NCI-H748 treated with DMSO at 0.1 percent for 48 hours (cell line): ENCODE data around the gene PHLPP1.
A peak's percentile ranks its signal among the peaks of the same experiment; 100 is the strongest.

ENCODE experiments used
- DNase-seq: peaks from one replicate; lab custom pipeline; 2025; lab: John Stamatoyannopoulos, UW

Gene PHLPP1

GRCh38 chr18:62850619-62851306 lies 135.4 kb downstream of the PHLPP1 start:
- no peak for DNase-seq

- DNase-seq = no peak
These were observed 137.5 kb downstream of the PHLPP1 start for GRCh38 chr18:62852851-62853250.

GRCh38 chr18:62856294-62856693 lies 141.0 kb downstream of the PHLPP1 start:
- no peak for DNase-seq

DNA sequence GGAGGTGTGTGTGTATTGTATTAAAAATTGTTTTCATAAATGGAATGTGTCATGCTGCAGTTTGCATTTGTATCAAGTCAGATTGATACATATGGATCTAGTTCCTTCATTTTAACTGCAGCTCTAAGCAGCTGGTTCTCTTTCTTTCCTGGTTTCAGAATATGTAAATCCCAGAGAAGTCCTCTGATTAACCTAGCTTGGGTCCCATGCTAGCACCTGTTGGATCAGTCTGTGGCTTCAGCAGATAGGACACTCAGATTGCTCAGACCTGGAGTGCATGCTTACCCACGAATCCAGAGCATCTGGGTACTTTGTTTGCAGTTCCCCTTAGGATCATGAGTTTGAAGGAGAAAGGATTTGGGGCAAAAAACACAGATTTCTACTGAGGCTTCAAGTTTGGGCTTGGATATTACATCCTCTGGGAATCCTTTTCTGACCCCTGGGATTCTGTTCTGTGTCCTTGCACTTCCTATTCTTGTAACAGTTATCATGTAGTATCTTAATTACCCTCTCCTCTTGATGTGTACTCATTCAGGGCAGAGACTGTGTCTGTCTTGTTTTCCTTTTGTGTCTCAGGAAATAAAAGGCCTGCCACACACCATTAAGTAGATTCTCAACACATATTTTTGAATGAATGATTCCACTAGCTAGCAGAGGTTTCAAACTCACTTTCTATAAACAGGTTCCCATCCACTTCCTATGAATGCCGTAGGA lies 142.1 kb downstream of the PHLPP1 start:
- no peak for DNase-seq

- no peak for DNase-seq
These were observed 144.7 kb downstream of the PHLPP1 start for GRCh38 chr18:62860062-62860461.

GRCh38 chr18:62862466-62862865 lies 147.1 kb downstream of the PHLPP1 start:
- DNase-seq = no peak

- no peak for DNase-seq
These were observed 148.2 kb downstream of the PHLPP1 start for GRCh38 chr18:62863579-62864001.

DNA sequence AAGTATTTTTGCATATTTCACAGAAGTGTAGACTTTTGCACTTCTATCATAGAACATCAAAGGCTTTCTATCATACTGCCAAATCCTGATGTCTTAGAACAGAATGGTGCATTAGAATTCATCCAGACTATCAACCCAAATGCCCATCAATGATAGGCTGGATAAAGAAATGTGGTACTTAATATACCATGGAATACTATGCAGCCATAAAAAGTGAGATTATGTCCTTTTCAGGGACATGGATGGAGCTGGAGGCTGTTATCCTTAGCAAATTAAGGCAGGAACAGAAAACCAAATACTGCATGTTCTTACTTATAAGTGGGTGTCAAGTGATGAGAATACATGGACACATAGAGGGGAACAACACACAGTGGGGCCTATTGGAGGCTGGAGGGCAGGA lies 150.2 kb downstream of the PHLPP1 start:
- DNase-seq = no peak

- DNase-seq = no peak
These were observed 152.2 kb downstream of the PHLPP1 start for GRCh38 chr18:62867534-62867933.

- DNase-seq = no peak
These were observed 153.3 kb downstream of the PHLPP1 start for GRCh38 chr18:62868645-62869044.

DNA sequence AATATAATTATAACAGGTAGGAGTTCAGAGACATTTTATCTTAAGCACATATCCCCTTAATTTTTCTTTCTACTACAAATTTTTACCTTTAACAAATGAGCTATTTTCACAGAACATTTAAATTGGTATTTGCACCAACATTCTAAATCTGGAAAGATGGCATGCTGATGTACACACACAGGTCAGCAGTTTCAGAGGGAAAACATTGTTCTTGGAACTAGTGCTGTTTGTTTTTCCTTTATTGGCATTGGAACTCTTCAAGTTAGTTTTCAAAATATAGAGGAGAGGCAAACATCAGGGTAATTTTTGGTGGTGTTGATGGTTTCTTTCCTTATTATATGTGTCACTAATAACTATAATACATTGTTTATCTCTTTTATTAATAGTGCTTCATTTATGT lies 155.3 kb downstream of the PHLPP1 start:
- DNase-seq = no peak

DNA sequence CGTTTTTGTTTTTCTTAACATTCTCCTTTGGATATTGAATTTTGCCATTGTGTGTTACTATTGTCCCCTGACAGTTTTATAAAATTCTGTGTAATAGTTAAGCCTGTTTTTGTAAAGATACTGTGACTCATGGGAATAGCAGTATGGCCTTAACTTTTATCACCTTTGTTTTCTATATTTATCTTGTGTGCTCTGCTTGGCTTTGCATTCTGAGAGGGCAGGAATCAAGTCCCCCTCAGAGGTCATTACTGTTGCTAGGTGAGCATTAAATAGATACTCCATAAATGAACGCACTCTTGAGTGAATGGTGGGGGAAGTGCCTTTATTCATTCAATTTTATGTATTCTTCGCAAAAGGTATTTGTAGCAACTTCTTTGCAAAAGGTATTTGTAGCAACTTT lies 160.0 kb downstream of the PHLPP1 start:
- no peak for DNase-seq

- no peak for DNase-seq
These were observed 160.8 kb downstream of the PHLPP1 start for GRCh38 chr18:62876111-62876510.

DNA sequence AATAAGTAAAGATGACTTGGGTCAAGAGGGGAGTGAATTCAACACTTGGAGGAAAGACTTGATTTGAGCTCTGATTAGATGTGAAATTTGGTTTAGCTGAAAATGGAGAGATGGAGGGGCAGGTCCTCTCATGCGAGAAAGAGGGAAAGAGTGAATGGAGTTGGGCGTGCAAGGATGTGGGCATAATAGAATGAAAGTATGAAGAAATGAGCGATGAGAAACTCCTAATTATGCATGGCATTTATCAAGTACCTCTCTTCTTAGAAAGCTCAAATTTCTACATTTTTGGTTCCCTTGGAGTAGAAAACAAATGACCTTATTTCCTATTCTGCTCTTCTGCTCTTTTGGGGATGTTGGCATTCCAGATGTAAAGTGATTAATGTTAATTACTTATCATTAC lies 161.5 kb downstream of the PHLPP1 start:
- no peak for DNase-seq

DNA sequence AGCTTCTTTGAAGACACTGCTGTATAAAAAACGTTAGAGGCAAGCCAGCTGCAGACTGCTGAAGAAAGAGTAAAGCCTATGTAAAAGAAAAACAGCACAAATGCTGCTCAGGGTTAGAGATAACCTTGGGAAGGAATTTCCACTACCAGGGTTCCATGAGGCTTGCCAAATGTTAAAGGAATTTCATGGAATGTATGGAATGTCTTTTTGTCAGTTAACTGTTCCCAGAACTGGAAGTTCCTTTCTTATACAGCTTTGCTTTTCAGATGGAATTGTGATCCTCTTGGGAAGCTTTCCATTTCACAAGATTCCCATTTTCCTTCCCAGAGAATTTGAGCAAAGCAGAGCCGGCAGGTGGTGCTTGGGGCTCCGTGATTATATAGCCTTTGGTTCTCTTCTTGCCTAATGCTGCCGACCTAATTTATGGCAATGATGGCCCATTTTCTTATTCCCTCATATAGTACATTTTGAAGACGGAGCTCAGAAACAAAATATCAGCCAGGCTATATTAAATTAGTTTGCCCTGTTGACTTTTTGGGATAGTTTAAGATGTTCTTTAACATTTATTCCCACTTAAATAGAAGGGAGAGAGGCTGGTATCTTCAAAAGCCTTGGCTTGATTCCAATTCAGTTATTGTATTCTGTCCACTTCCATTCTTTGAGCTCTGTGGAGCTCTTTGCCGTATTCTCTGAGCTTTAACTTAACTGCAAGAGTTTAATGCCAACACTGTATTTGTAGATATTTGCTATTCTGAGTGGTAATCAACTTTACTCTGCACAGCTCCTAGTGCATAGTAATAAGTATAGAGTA lies 162.3 kb downstream of the PHLPP1 start:
- DNase-seq = no peak

DNA sequence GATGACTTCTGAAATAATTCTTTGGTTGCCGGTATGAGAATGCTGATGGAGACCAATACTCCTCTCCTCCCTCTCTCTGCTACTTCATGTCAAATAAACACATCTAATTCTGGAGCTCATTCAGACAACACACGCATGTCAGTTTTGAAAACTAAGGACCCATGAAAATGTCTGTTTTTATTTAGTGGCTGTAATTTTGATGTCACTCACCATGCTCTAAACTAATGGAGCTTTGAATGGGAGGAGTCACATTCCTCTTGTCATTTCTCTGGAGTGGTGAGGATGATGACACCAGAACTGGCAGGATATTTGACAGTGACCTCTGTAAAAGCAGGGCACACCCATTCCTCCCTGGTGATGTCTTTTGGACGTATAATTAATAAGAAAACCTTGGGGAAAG lies 163.0 kb downstream of the PHLPP1 start:
- no peak for DNase-seq

- no peak for DNase-seq
These were observed 164.7 kb downstream of the PHLPP1 start for GRCh38 chr18:62880034-62880433.

DNA sequence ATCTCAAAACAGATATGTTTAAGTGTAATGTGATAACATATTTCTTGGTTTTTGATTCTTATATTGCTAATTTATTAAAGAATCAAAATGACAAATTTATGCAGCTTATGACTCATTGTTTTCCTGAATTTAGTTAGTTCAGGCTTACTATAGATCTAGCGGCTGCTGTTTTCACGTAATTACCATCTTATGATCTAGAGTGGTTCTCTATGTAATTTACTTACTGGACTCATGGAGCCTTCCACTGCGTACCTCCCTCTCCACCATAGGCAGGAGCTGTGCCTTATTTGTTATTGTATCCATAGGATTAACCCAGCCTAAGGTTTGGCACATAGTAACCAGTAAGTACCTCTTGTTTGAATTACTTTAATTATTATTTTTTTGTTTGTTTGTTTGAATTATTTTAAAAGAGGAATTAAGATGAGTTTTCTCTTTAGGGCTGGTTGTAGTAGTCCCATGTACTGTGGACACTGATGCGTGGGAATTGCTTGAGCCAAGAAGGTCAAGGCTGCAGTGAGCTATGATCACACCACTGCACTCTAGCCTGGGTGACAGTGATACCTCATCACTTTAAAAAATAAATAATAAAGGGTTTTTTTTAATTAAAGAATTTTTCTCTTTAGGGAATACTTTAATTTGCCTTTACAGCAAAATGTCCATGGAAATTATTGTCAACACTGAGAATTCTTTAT lies 165.5 kb downstream of the PHLPP1 start:
- DNase-seq = no peak

DNA sequence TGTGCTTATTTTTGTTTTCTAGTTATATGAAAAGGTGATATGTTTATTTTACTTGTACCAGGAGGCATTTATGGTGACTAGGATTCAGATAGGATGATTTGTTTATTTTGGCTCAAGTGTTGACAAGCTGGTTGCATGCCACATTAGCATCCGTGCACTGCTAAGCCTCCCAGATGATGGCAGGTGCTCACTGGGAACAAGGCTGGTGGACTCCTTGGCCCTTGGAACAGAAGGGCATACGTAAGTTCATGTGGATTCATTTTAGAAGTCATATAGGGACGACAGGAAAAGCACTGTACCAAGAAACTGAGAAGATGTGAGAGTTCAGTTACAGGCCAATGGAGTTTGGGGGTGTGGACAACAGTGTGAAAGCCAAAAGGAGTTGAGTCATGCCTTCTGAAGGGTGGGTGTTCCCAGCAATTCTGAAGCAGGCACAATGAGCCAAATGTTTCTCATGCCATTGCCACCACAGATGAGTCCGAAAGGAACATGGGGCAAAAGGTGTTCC lies 166.2 kb downstream of the PHLPP1 start:
- peak; percentile 30 for DNase-seq

DNA sequence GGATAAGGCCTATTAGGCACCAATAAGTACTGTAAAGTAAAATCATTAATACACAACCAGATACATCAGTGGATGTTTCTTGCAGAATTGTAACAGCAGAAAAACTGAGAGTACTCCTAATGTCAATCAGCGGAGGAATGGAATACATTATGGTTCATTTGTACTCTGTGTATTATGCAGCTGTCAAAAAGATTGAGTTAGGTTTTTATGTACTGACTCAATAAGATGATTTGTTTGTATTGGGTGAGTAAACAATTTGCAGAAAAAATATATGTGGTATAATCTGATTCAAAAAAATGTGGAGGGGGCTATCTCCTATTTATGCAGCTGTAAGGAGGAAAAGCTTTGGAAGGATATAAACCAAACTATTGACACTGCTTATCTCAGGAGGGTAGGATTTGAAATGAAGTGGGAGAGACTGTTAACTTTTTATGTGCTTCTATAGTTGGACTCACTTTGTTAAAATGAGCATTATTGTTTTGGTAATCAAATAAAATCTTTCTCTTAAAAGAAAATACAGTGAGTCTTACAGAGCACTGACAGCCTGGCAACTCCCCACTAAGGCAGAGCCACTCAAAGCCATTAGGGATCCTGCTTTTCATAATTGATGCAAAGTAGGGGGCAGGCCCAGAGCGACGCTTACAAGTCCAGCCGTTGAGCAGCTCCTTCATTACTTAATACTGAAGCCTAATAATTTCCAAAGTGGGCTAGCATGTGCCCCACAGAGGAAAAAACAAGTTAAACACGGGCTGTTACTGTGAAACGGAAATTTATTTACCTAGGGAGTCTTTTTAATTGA lies 168.8 kb downstream of the PHLPP1 start:
- no peak for DNase-seq

- DNase-seq = no peak
These were observed 170.5 kb downstream of the PHLPP1 start for GRCh38 chr18:62885804-62886203.
